RWPE2 (cell line): ENCODE measurements around the gene LAP3.

ENCODE experiments used
- ATAC-seq: fragments of 200-7000 bp; cut with Tn5 transposase; 3 replicates; pipeline ENCODE4 v1.9.1; 2021; ENCODE audit warnings: low read depth
- DNase-seq: peaks from one replicate; pipeline ENCODE4 v3.0.0-alpha.2; 2020; ENCODE audit warnings: low spot score
- H3K27ac ChIP-seq: fragments of 450-650 bp; 2 replicates; pipeline ENCODE4 v1.5.1; 2017; ENCODE audit warnings: mild to moderate bottlenecking; ENCODE audit not compliant: poor library complexity, severe bottlenecking
- H3K27me3 ChIP-seq: fragments of 250-450 bp; sonication (Bioruptor Pico); 2 replicates; pipeline ENCODE4 v1.5.1; 2021; ENCODE audit warnings: mild to moderate bottlenecking, moderate library complexity; ENCODE audit not compliant: insufficient read depth, poor library complexity, severe bottlenecking
- H3K36me3 ChIP-seq: fragments of 250-450 bp; sonication (Bioruptor Pico); 2 replicates; pipeline ENCODE4 v1.5.1; 2020; ENCODE audit warnings: low read depth, mild to moderate bottlenecking, moderate library complexity
- H3K4me1 ChIP-seq: fragments of 250-450 bp; sonication (Bioruptor Pico); 2 replicates; pipeline ENCODE4 v1.5.1; 2021; ENCODE audit warnings: mild to moderate bottlenecking, moderate library complexity; ENCODE audit not compliant: insufficient read depth, poor library complexity, severe bottlenecking
- H3K4me3 ChIP-seq: fragments of 250-450 bp; sonication (Bioruptor Pico); 2 replicates; pipeline ENCODE4 v1.5.1; 2021; ENCODE audit warnings: mild to moderate bottlenecking, moderate library complexity; ENCODE audit not compliant: severe bottlenecking
- H3K9me3 ChIP-seq: fragments of 250-450 bp; sonication (Bioruptor Pico); 2 replicates; pipeline ENCODE4 v1.5.1; 2021; ENCODE audit warnings: mild to moderate bottlenecking, moderate library complexity; ENCODE audit not compliant: severe bottlenecking
- TF ChIP-seq, protein P1 (sequence below): fragments of 450-650 bp; IDR thresholded peaks from one replicate; pipeline ENCODE4 v1.5.1; 2017; ENCODE audit warnings: mild to moderate bottlenecking, moderate library complexity; ENCODE audit not compliant: poor library complexity, severe bottlenecking

The LAP3 gene

DNA sequence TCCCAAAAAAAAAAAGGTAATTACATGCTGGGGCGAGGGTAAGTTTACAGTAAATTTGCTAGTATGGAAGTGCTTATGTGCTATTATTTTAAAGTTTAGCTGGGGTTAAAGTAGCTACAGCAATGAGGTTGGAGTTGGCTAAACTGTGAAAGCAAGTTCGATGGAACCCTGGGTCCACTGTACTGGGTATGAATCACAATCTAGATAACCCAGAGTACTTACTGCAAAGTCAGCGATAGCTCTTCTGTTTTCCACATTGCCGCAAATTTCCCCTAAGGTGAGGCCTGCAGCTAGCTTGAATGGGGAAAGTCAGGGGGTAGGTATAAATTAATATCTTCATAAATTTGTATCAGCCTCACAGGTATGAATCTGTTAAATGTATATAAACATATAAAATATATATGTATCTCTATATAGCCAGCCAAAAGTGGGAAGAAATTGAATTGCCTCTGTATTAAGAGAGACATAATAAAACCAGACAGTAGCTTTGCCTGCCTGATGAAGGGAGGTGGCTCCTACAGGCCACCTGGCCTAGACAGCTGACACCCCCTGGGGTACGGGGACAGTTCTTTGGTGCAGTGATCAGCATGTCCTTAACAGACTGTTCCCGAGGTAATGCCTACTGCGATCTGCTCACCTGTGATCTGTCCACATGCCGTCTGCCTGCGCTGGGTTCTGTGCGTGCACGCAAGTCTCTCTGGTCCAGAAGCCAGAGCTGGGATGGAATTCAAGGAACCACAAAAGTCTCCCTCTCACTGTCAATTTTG is 31.4 kb upstream of the LAP3 start:
- DNase-seq (no peak), ATAC-seq (no peak)
- TF ChIP-seq, protein P1, sequence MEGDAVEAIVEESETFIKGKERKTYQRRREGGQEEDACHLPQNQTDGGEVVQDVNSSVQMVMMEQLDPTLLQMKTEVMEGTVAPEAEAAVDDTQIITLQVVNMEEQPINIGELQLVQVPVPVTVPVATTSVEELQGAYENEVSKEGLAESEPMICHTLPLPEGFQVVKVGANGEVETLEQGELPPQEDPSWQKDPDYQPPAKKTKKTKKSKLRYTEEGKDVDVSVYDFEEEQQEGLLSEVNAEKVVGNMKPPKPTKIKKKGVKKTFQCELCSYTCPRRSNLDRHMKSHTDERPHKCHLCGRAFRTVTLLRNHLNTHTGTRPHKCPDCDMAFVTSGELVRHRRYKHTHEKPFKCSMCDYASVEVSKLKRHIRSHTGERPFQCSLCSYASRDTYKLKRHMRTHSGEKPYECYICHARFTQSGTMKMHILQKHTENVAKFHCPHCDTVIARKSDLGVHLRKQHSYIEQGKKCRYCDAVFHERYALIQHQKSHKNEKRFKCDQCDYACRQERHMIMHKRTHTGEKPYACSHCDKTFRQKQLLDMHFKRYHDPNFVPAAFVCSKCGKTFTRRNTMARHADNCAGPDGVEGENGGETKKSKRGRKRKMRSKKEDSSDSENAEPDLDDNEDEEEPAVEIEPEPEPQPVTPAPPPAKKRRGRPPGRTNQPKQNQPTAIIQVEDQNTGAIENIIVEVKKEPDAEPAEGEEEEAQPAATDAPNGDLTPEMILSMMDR, result no peak
- Histone ChIP-seq H3K36me3 (no peaks in the 10 kb centered on the region), H3K9me3 (no peaks in the 10 kb centered on the region), H3K4me3 (no peak overlapping the region), H3K27me3 (no peaks in the 10 kb centered on the region), H3K4me1 (peaks cover 2% of the 10 kb centered on the region), H3K27ac (no peak overlapping the region)

DNA sequence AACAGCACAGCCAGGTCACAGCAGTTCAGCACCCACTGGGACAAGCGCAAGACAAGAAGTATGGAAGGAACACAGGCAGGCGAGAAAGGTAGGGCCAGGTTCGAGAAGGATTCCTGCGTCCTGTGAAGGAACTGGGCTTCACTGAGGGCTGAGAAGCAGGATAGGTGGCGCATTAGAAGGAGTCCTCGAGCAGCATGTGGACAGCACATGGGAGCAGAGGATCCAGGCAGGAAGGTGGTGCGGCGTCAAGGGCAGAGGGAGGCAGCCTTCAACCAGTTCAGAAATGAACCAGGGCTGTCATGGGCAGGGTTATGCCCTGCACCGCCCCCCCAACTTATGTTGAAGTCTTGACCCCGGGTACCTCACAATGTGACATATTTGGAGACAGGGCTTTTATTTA is 30.8 kb upstream of the LAP3 start:
- H3K27me3 ChIP-seq, result no peaks in the 10 kb centered on the region

DNA sequence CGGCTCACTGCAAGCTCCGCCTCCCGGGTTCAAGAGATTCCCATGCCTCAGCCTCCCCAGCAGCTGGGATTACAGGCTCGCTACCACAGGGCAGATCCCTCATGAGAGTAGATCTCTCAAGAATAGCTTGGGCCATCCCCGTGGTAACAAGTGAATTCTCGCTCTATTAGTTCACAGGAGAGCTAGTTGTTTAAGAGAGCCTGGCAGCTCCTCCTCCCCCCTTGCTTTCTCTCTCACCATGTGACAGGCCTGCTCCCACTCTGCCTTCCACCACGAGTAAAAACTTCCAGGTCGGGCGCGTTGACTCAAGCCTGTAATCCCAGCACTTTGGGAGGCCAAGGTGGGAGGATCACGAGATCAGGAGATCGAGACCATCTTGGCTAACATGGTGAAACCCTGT is 30.3 kb upstream of the LAP3 start:
- Histone ChIP-seq H3K9me3 (no peaks in the 10 kb centered on the region), H3K27me3 (no peaks in the 10 kb centered on the region), H3K36me3 (no peaks in the 10 kb centered on the region), H3K4me3 (no peak overlapping the region), H3K4me1 (peaks cover 2% of the 10 kb centered on the region), H3K27ac (no peak overlapping the region)
- TF ChIP-seq, protein P1, result no peak
- DNase-seq, result no peak
- no peak for ATAC-seq

More for the DNA sequence above, 30.8 kb upstream of the LAP3 start:
- Histone ChIP-seq H3K9me3 (no peaks in the 10 kb centered on the region), H3K4me3 (no peak overlapping the region), H3K36me3 (no peaks in the 10 kb centered on the region), H3K27ac (no peak overlapping the region), H3K4me1 (peaks cover 2% of the 10 kb centered on the region)
- DNase-seq (no peak), ATAC-seq (no peak)
- TF ChIP-seq, protein P1, result no peak

DNA sequence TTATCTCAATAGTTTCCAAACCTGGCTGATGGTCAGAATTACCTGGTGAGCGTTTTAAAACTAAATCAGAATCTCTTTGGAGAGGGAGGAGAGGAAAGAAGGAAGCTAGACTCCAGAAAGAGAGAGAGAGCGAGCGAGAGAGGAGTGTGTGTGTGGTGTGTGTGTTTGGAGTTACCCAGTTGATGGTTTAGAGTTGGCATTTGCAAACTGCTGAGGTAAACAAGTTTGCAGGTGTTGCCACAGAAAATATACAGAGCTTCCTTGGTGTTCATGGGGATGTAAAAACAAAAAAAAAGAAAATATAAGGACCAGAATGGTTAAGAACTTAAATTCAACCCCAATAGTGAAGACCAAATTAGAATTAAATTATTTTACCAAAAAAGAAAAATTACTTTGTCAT is 26.4 kb upstream of the LAP3 start:
- no peak for ATAC-seq
- peaks cover 2% of the 10 kb centered on the region for H3K4me1 ChIP-seq
- peaks cover 4% of the 10 kb centered on the region for H3K27me3 ChIP-seq
- no peak overlapping the region for H3K4me3 ChIP-seq
- H3K27ac ChIP-seq, result no peak overlapping the region
- TF ChIP-seq, protein P1, result no peak
- no peaks in the 10 kb centered on the region for H3K9me3 ChIP-seq
- no peak for DNase-seq
- no peaks in the 10 kb centered on the region for H3K36me3 ChIP-seq

DNA sequence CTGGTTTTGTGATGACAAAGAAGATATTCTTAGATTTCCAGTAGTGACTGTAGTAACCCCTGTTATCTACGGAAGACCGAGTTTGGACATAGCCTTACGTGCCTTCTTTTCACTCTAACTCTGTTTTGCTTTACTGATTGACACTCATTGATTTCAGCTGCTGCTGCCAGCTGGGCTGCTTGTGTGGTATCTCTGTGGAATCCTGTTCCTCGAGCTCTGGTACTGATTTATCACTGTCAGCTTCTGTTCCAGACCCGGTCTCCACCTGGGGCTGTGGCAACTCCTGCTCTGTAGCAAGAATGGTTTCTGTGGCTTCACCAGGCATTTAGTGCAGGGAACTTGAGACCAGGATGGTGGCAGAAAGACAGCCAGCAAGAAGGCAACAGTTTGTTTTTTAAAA is 24.6 kb upstream of the LAP3 start:
- DNase-seq (no peak), ATAC-seq (no peak)
- Histone ChIP-seq H3K9me3 (no peaks in the 10 kb centered on the region), H3K4me3 (no peak overlapping the region), H3K27me3 (peaks cover 4% of the 10 kb centered on the region), H3K36me3 (no peaks in the 10 kb centered on the region), H3K4me1 (peaks cover 2% of the 10 kb centered on the region), H3K27ac (no peak overlapping the region)
- TF ChIP-seq, protein P1, result no peak
